ENCODE results near the gene LRRC41.
"Not testable (repeated sequence)": the region's sequence is repeated elsewhere in the genome, so short reads cannot be mapped to it uniquely, and the experiment has no call there.

The LRRC41 gene

GRCh38 chr1:46322191-46322590 is 18.8 kb upstream of the LRRC41 start:
- DNase-seq (ENCODE audit: low spot score), result not testable (repeated sequence)

- DNase-seq (ENCODE audit: low spot score), result not testable (repeated sequence)
Measured at GRCh38 chr1:46319960-46320914, 16.8 kb upstream of the LRRC41 start.

GRCh38 chr1:46319301-46319700 is 15.9 kb upstream of the LRRC41 start:
- not testable (repeated sequence) for DNase-seq (ENCODE audit: low spot score)

- no peak for DNase-seq (ENCODE audit: low spot score)
Measured at GRCh38 chr1:46317323-46317722, 13.9 kb upstream of the LRRC41 start.

- DNase-seq (ENCODE audit: low spot score), result no peak
Measured at GRCh38 chr1:46315669-46316403, 12.4 kb upstream of the LRRC41 start.

- no peak for DNase-seq (ENCODE audit: low spot score)
Measured at GRCh38 chr1:46310321-46310720, 6.9 kb upstream of the LRRC41 start.

- DNase-seq (ENCODE audit: low spot score), result no peak
Measured at GRCh38 chr1:46309401-46310159, 6.2 kb upstream of the LRRC41 start.

GRCh38 chr1:46306159-46306530 is 2.7 kb upstream of the LRRC41 start:
- DNase-seq (ENCODE audit: low spot score), result no peak

- DNase-seq (ENCODE audit: low spot score), result no peak
Measured at GRCh38 chr1:46303872-46304326, 483 bp upstream of the LRRC41 start.

GRCh38 chr1:46302641-46303037 is 777 bp downstream of the LRRC41 start:
- DNase-seq (ENCODE audit: low spot score), result peak; percentile 37

- DNase-seq (ENCODE audit: low spot score), result peak; percentile 21
Measured at GRCh38 chr1:46301808-46302640, 1.4 kb downstream of the LRRC41 start.

- DNase-seq (ENCODE audit: low spot score), result no peak
Measured at GRCh38 chr1:46301406-46301807, 2.0 kb downstream of the LRRC41 start.

- no peak for DNase-seq (ENCODE audit: low spot score)
Measured at GRCh38 chr1:46300673-46301405, 2.6 kb downstream of the LRRC41 start.

GRCh38 chr1:46298387-46298786 is 5.0 kb downstream of the LRRC41 start:
- DNase-seq (ENCODE audit: low spot score), result no peak

- DNase-seq (ENCODE audit: low spot score), result no peak
Measured at GRCh38 chr1:46295306-46295705, 8.1 kb downstream of the LRRC41 start.

GRCh38 chr1:46289976-46290375 is 13.4 kb downstream of the LRRC41 start:
- DNase-seq (ENCODE audit: low spot score), result no peak

- DNase-seq (ENCODE audit: low spot score), result no peak
Measured at GRCh38 chr1:46289134-46289494, 14.3 kb downstream of the LRRC41 start.

GRCh38 chr1:46288485-46289133 is 14.8 kb downstream of the LRRC41 start:
- no peak for DNase-seq (ENCODE audit: low spot score)

- no peak for DNase-seq (ENCODE audit: low spot score)
Measured at GRCh38 chr1:46285730-46286477, 17.5 kb downstream of the LRRC41 start.

Measured in putamen (tissue), 1 donor.